Measurements from ENCODE around the gene CLMN.
"Not testable (repeated sequence)": the region's sequence is repeated elsewhere in the genome, so short reads cannot be mapped to it uniquely, and the experiment has no call there.

Gene CLMN

GRCh38 chr14:95216008-95216407, 103.7 kb downstream of the CLMN start:
- H3K27ac ChIP-seq (ENCODE audit: low read depth, low read length), result no peak overlapping the region
- no peak overlapping the region for H3K4me3 ChIP-seq (ENCODE audit: low read length)
- no peak overlapping the region for H3K9ac ChIP-seq (ENCODE audit: low read length)
- no peaks in the 10 kb centered on the region for H3K4me1 ChIP-seq (ENCODE audit: control insufficient read depth, insufficient read depth, low read length)
- no peaks in the 10 kb centered on the region for H3K27me3 ChIP-seq (ENCODE audit: control insufficient read depth, insufficient read depth, low read length)
- peaks cover 2% of the 10 kb centered on the region for H3K36me3 ChIP-seq (ENCODE audit: control insufficient read depth, insufficient read depth, low read length)

- Histone ChIP-seq H3K4me3 (ENCODE audit: low read length) (no peak overlapping the region), H3K9ac (ENCODE audit: low read length) (no peak overlapping the region), H3K36me3 (ENCODE audit: control insufficient read depth, insufficient read depth, low read length) (peaks cover 2% of the 10 kb centered on the region), H3K4me1 (ENCODE audit: control insufficient read depth, insufficient read depth, low read length) (no peaks in the 10 kb centered on the region), H3K27ac (ENCODE audit: low read depth, low read length) (no peak overlapping the region), H3K27me3 (ENCODE audit: control insufficient read depth, insufficient read depth, low read length) (no peaks in the 10 kb centered on the region)
Observed at GRCh38 chr14:95215094-95215725, 104.5 kb downstream of the CLMN start.

GRCh38 chr14:95213774-95214173, 105.9 kb downstream of the CLMN start:
- Histone ChIP-seq H3K9ac (ENCODE audit: low read length) (no peak overlapping the region), H3K4me3 (ENCODE audit: low read length) (no peak overlapping the region), H3K4me1 (ENCODE audit: control insufficient read depth, insufficient read depth, low read length) (no peaks in the 10 kb centered on the region), H3K36me3 (ENCODE audit: control insufficient read depth, insufficient read depth, low read length) (peaks cover 3% of the 10 kb centered on the region), H3K27ac (ENCODE audit: low read depth, low read length) (no peak overlapping the region), H3K27me3 (ENCODE audit: control insufficient read depth, insufficient read depth, low read length) (no peaks in the 10 kb centered on the region)

GRCh38 chr14:95211721-95212504, 107.8 kb downstream of the CLMN start:
- no peak overlapping the region for H3K27ac ChIP-seq (ENCODE audit: low read depth, low read length)
- H3K4me3 ChIP-seq (ENCODE audit: low read length), result no peak overlapping the region
- no peak overlapping the region for H3K9ac ChIP-seq (ENCODE audit: low read length)

GRCh38 chr14:95210699-95211098, 109.0 kb downstream of the CLMN start:
- H3K36me3 ChIP-seq (ENCODE audit: control insufficient read depth, insufficient read depth, low read length), result peaks cover 8% of the 10 kb centered on the region
- no peak overlapping the region for H3K9ac ChIP-seq (ENCODE audit: low read length)

More at GRCh38 chr14:95211721-95212504, 107.8 kb downstream of the CLMN start:
- Histone ChIP-seq H3K4me1 (ENCODE audit: control insufficient read depth, insufficient read depth, low read length) (no peaks in the 10 kb centered on the region), H3K27me3 (ENCODE audit: control insufficient read depth, insufficient read depth, low read length) (no peaks in the 10 kb centered on the region), H3K36me3 (ENCODE audit: control insufficient read depth, insufficient read depth, low read length) (peaks cover 8% of the 10 kb centered on the region)

GRCh38 chr14:95208598-95208997, 111.1 kb downstream of the CLMN start:
- Histone ChIP-seq H3K36me3 (ENCODE audit: control insufficient read depth, insufficient read depth, low read length) (peaks cover 11% of the 10 kb centered on the region), H3K9ac (ENCODE audit: low read length) (no peak overlapping the region), H3K4me3 (ENCODE audit: low read length) (no peak overlapping the region), H3K27ac (ENCODE audit: low read depth, low read length) (no peak overlapping the region), H3K27me3 (ENCODE audit: control insufficient read depth, insufficient read depth, low read length) (no peaks in the 10 kb centered on the region), H3K4me1 (ENCODE audit: control insufficient read depth, insufficient read depth, low read length) (no peaks in the 10 kb centered on the region)

More at GRCh38 chr14:95210699-95211098, 109.0 kb downstream of the CLMN start:
- H3K27ac ChIP-seq (ENCODE audit: low read depth, low read length), result no peak overlapping the region
- H3K4me3 ChIP-seq (ENCODE audit: low read length), result no peak overlapping the region
- no peaks in the 10 kb centered on the region for H3K4me1 ChIP-seq (ENCODE audit: control insufficient read depth, insufficient read depth, low read length)
- no peaks in the 10 kb centered on the region for H3K27me3 ChIP-seq (ENCODE audit: control insufficient read depth, insufficient read depth, low read length)

GRCh38 chr14:95207475-95208233, 112.1 kb downstream of the CLMN start:
- no peaks in the 10 kb centered on the region for H3K4me1 ChIP-seq (ENCODE audit: control insufficient read depth, insufficient read depth, low read length)
- H3K27ac ChIP-seq (ENCODE audit: low read depth, low read length), result no peak overlapping the region
- H3K4me3 ChIP-seq (ENCODE audit: low read length), result no peak overlapping the region
- H3K27me3 ChIP-seq (ENCODE audit: control insufficient read depth, insufficient read depth, low read length), result no peaks in the 10 kb centered on the region
- H3K9ac ChIP-seq (ENCODE audit: low read length), result no peak overlapping the region
- peaks cover 11% of the 10 kb centered on the region for H3K36me3 ChIP-seq (ENCODE audit: control insufficient read depth, insufficient read depth, low read length)

GRCh38 chr14:95206534-95206933, 113.2 kb downstream of the CLMN start:
- no peaks in the 10 kb centered on the region for H3K4me1 ChIP-seq (ENCODE audit: control insufficient read depth, insufficient read depth, low read length)
- H3K27ac ChIP-seq (ENCODE audit: low read depth, low read length), result no peak overlapping the region
- H3K36me3 ChIP-seq (ENCODE audit: control insufficient read depth, insufficient read depth, low read length), result peaks cover 11% of the 10 kb centered on the region
- H3K4me3 ChIP-seq (ENCODE audit: low read length), result no peak overlapping the region
- no peaks in the 10 kb centered on the region for H3K27me3 ChIP-seq (ENCODE audit: control insufficient read depth, insufficient read depth, low read length)
- no peak overlapping the region for H3K9ac ChIP-seq (ENCODE audit: low read length)

GRCh38 chr14:95204705-95205104, 115.0 kb downstream of the CLMN start:
- H3K27ac ChIP-seq (ENCODE audit: low read depth, low read length), result no peak overlapping the region
- H3K36me3 ChIP-seq (ENCODE audit: control insufficient read depth, insufficient read depth, low read length), result peaks cover 11% of the 10 kb centered on the region
- H3K4me3 ChIP-seq (ENCODE audit: low read length), result no peak overlapping the region
- H3K4me1 ChIP-seq (ENCODE audit: control insufficient read depth, insufficient read depth, low read length), result no peaks in the 10 kb centered on the region
- H3K27me3 ChIP-seq (ENCODE audit: control insufficient read depth, insufficient read depth, low read length), result no peaks in the 10 kb centered on the region
- no peak overlapping the region for H3K9ac ChIP-seq (ENCODE audit: low read length)

GRCh38 chr14:95201745-95202144, 118.0 kb downstream of the CLMN start:
- H3K27ac ChIP-seq (ENCODE audit: low read depth, low read length); H3K4me1 ChIP-seq (ENCODE audit: control insufficient read depth, insufficient read depth, low read length); H3K4me3 ChIP-seq (ENCODE audit: low read length); H3K9ac ChIP-seq (ENCODE audit: low read length); H3K27me3 ChIP-seq (ENCODE audit: control insufficient read depth, insufficient read depth, low read length); H3K36me3 ChIP-seq (ENCODE audit: control insufficient read depth, insufficient read depth, low read length): not testable (repeated sequence)

- peaks cover 5% of the 10 kb centered on the region for H3K36me3 ChIP-seq (ENCODE audit: control insufficient read depth, insufficient read depth, low read length)
- no peak overlapping the region for H3K9ac ChIP-seq (ENCODE audit: low read length)
- H3K27me3 ChIP-seq (ENCODE audit: control insufficient read depth, insufficient read depth, low read length), result no peaks in the 10 kb centered on the region
- H3K4me1 ChIP-seq (ENCODE audit: control insufficient read depth, insufficient read depth, low read length), result no peaks in the 10 kb centered on the region
- H3K4me3 ChIP-seq (ENCODE audit: low read length), result no peak overlapping the region
- H3K27ac ChIP-seq (ENCODE audit: low read depth, low read length), result no peak overlapping the region
Observed at GRCh38 chr14:95200404-95200803, 119.3 kb downstream of the CLMN start.

GRCh38 chr14:95199298-95199983, 120.3 kb downstream of the CLMN start:
- no peaks in the 10 kb centered on the region for H3K27me3 ChIP-seq (ENCODE audit: control insufficient read depth, insufficient read depth, low read length)
- no peak overlapping the region for H3K9ac ChIP-seq (ENCODE audit: low read length)
- no peak overlapping the region for H3K4me3 ChIP-seq (ENCODE audit: low read length)
- no peaks in the 10 kb centered on the region for H3K4me1 ChIP-seq (ENCODE audit: control insufficient read depth, insufficient read depth, low read length)
- H3K27ac ChIP-seq (ENCODE audit: low read depth, low read length), result no peak overlapping the region
- H3K36me3 ChIP-seq (ENCODE audit: control insufficient read depth, insufficient read depth, low read length), result peaks cover 5% of the 10 kb centered on the region
